RKO (cell line): ENCODE data around the gene UNC13C.
"Not testable (repeated sequence)": the region's sequence is repeated elsewhere in the genome, so short reads cannot be mapped to it uniquely, and the experiment has no call there.

ENCODE experiments used
- DNase-seq: peaks from one replicate; pipeline ENCODE4 v3.0.0-alpha.2; 2016; ENCODE audit warnings: low spot score

UNC13C gene

DNA sequence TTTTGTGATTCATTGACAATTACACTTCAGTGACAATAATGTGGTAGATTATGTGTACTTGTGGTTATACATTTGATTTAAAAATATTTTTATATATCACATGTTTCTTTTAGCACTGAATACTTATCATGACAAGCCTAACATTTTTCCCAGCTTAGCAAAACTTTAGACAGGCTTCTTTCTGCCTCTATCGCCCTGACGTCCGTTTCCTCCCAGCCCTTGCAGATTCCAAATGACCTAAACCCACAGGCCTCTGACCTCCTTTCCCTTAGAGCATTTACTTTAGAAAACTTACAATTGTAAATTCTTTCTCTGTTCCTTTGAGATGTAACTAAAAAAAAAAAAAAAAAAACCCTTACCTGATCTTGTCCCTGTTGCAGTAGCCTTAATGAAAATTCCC is 326.1 kb downstream of the UNC13C start:
- DNase-seq: no peak

DNA sequence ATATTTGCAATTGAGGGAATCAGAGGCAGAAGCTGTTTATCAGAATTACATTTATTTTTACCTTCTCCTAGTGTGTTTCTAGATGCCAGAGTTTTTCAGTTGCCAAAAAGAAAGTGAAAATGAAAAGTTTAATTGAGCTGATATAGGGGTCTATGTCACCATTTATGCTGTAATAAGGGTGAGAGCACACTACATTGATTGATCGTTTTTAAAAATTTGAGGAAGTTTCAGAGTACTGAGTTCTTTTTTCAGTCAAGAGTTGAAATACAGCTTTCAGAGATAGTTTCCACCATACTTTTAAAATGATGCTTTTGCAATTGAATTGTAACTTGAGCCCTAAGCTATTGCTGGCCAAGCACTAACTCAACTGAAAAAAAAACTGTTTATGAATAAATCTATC is 326.9 kb downstream of the UNC13C start:
- DNase-seq: no peak

DNA sequence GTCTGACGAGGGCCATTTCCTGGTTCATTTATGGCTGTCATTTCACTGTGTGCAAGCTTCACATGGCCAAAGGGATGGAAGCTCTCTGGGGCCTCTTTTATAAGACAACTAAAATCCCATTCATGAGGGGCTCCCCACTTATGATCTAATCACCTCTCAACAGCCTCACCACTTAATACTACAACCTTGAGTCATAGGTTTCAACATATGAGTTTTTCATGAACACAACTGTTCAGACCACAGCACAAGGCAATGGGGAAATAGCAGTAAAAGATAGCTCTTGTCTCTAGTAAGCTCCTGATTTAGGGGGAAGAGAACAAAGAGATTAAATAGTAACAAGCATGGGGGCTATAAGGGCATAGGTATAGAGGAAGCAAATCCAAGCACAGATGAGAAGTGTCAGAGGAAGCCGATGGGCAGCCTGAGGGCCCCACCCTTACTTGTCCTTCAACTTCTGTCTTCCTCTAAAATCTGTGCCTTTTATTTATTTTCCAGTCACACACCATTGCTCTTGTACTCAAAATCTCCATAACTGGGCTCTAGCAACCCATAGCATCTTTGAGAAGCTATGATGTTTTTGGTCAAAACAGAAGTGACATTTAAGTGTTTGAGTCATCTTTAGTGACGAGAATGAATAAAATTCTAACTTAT is 329.1 kb downstream of the UNC13C start:
- no peak for DNase-seq

DNA sequence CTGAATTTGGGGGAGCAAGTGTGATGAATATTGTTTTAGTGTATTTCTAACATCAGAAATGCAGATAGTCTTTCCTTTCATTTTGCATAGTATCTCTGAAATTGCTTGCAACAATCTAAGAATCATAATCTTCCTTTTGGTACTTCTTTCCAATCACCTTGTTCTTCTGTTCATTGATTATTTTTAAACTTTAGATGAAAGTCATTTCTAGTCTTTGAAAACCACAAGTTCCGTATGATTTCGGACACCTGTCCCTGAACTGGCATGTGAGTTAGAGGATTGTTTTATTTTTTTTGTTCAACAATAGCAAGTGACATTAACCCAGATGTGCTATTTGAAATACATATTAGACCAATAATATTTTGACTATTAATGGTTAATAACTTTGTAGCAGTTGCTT is 329.7 kb downstream of the UNC13C start:
- no peak for DNase-seq

DNA sequence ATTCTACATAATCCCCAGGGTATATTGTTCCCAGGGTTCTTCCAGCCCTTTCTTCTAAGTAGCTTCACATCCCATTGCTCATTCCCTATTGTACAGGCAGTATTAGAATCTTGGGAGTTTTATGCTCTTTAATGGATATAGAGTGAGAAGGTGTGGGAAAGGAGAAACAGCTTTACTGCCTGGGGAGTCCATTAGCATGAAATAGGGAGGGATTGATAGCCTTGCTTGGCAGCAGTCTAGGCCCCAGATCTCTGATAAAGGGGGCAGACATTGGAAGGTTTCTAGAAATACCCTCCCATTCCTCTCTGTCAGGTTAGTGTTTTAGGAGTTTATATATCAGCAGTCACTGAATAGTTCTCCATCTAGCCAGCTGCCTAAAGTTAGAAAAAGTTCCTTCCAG is 334.3 kb downstream of the UNC13C start:
- no peak for DNase-seq

DNA sequence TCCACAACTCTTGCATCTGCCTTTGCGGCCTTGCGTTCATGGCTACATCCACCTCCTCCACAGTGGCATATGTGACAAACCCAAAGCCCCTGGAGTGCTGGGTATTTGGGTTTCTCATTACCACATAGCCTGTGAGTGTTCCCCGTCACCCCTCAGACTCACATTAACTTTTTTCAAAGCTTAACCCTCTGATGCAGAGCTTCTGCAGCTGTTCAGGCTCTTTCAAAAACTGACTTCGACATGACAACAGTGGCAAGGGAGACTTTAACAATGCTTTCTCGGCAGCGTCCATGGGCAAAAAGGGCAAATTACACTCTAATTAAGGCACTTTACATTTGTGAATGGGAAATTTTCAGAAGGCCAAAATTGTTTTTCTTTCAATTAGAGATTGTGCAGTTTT is 343.2 kb downstream of the UNC13C start:
- no peak for DNase-seq

DNA sequence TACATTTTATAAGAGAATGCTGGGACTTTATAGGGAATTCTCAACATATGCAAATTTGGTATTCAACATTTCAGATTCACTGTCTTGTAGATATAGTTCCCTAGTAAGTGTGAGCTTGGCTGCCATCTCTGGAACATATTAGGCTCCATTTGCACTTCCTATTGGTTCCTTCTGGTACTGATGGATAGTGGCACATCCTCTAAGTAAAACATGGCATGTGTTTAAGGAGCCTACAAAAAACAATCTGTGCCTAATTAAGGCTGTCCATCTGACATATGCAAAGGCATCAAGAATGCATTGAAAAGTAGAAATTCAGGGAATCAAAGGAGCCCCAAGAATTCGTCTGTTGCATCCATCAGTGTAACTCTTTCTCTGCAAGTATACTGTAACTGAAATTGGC is 344.1 kb downstream of the UNC13C start:
- no peak for DNase-seq

DNA sequence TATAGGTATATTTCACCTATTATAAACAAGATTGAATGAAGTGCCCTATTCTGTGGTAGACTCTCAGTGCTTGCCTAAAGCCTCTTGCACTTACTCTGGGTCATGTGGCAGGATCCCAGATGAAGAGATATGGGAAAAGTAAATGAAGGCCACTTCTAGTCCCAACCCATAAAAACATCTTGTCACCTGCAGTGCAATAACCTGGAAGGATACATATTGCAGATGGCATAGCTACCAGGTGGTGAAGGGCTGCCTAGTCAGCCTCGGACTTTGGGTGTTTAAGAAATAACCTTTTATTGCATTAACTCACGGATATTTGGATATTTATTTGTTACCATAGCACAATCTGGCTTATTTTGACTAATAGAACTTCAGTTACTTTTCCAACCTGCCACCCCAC is 367.1 kb downstream of the UNC13C start:
- DNase-seq: no peak

DNA sequence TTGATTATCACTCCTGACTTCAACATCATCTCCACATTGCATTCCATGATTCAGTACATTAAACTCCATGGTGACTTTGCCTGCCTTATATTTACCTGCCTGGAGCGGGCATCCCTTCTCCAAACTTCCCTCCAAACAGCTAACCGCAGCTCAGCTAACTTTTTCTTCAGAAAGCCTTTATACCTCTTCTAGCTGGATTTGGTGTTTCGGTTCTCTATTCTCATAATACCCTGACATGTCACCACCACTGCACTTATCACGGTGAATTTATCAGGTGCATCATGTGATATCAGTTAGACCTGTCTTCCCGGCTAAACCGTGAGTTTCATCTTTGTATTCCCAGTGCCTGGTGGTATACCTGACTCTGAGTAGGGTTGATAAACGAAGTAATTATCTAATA is 367.6 kb downstream of the UNC13C start:
- no peak for DNase-seq

DNA sequence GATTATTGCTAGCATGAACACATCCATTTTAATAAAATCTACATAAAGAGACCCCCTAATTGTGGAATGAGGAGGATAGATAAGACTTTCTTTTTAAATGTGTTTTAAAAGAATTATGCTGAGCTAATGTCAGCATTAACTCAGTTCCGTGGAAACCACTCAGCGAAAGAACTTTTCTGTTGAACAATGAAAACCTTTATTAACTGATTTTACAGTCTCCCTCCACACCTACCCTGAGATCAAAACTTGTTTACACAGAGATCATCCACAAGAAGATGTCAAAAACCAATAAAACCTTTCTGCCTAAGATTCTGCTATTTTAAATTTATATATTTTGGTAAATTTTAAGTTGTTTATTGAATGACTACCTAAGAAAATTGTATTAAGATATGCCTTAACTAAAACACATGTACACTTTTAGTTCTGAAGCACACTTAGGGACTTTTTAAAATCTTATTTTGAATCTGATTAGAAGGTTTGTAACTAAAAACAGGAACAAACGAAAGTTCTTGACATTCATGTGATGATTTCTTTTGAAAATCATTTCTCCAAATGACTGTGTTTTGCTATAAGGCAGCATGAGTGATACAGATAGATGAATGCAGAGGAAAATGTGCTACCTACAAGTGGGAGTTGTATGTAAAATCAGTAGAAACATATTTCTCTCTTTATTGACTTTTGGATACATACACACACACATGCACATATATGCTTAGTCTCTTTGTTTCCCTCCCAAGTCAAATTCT is 369.0 kb downstream of the UNC13C start:
- DNase-seq: no peak

DNA sequence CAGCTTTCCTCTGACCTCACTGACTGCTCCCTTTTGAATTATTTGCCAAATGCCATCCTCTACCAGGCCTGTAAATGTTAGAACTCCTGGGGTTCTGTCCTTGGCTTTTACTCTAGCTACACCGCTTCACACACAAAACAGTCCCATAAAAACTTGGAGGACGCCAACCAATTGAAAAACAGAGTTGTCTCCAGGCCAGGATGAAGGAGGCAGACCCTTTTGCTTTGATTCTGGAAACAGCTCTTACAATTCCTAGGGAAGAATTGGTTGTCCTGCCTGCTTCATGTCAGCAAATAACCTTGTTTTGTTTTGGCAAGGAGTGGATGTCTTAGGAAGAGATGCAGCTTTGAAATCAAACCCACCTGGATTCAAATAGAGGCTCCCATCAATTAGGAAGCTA is 375.5 kb downstream of the UNC13C start:
- no peak for DNase-seq

DNA sequence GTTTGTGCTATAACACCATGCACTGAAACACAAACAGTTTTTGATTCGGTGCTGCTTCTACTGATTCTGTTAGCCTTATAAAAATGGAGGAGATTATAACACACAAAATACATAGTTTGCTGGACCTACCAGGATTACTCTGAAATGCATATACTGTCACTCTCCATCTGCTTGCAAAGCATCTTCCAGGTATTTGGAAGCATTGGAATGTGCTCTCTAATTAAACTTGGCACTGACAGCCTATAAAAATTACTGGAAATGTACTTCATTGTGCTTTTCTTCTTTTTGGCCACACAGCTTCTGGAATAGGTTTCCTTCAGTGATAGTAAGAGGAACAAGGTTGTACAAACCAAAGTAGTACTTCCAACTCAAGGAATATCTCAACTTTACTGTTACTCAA is 376.1 kb downstream of the UNC13C start:
- no peak for DNase-seq

DNA sequence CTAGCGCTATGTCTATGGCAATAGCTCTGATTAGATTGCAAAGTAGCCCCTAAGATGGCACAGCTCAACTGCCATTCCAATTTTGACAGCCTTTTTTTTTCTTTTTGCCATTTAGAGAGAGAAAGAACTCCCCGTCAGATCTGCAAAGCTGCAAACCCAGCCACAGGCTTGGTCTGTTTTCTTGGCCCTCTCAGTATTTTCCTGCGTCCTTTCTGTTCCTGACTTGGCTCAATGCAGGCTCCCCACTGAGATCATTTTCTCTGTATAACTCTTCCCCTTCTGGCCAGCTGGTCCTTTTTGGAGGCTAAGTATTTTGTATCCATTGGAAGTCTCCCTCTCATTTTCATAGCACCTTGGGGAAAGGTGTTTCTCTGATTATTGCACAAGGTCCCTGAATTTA is 386.7 kb downstream of the UNC13C start:
- DNase-seq: no peak

DNA sequence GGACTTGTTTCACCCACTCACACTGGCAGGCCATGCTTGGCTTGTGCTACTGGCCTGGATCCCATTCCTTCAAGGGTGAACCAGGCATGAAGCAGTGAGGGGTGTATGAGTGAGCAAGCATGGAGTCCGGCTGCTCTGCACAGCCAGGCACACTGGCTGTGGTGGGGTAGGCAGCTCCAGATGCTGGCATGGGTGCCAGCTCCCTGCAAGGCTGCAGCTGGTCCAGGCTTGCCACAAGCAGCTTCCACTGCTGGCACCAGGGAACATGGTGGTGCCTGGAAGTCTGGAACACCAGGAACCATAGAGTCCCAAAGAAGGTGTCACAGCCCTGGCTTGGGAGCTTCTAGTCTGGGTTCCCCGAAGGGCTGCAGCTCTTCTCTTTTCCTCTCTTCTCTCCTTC is 395.1 kb downstream of the UNC13C start:
- DNase-seq: no peak

DNA sequence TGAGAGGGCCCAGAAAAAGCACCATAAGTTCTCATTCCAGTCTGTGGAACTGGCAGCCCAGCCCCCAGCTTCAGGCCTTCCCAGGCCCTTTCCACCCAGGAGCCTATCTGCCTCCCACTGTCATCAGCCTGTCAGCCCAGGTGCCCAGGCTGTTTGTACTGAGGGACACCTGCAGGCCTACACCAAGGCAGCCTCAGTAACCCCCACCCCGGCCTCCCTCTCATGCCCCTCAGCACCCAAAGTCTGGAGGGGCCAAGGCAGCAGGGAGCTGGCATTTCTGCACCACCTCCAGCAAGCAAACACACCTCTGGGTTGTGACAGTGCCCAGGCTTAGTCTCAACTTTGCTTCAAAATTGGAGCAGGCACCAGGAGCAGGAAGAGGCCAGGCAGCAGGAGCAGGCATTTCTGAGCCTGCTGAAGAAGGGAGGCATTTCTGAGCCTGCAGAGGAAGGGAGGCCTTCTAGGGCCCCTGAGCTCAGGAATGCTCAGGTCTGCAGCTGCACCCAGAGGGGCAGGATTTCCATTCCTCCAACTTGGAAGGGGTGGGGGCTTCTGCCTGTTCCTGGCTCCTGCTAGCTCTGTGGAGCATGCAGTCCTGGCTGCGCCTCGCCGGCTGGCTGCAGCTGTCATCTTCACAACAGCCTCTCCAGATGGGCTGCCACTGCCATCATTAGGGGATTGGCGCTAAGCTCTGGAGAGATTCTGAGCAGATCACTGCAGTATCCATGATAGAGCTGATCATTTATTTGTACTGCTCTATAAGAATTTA is 396.1 kb downstream of the UNC13C start:
- DNase-seq: no peak

DNA sequence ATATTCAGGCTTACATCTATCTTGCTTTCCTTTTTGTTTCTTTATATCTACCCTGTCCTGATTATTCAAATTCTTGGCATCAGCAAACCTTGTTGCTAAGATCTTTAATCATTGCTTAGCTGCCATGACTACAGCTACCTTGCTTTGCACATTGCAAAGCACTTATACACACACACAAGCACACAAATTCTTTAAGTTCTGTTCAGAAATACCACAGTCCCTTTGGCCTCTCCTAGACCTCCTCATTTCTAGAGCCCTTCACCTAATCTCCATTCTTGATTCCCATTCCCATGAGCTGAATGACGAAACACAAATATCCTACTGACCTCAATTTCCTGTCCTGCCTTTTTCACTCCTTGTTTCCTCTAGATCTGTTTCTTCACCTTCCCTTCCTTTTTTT is 409.6 kb downstream of the UNC13C start:
- DNase-seq: no peak

DNA sequence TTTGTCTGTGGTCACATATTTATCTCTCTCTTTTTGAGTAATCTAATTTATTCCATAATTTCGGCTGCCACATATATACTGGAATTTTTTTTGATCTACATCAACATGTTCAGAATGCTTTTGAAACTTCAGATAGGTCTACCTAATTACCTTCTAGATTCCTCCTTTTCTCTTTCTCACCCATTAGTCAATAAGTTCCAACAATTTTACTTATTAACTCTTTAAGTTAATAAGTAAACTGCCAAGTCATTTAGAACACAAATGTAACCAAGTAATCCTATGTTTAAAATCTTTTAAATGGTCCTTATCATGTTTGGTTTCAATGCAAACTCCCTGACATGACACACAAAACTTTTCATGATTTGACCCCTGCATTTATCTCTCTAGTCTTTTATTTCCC is 410.5 kb downstream of the UNC13C start:
- no peak for DNase-seq

DNA sequence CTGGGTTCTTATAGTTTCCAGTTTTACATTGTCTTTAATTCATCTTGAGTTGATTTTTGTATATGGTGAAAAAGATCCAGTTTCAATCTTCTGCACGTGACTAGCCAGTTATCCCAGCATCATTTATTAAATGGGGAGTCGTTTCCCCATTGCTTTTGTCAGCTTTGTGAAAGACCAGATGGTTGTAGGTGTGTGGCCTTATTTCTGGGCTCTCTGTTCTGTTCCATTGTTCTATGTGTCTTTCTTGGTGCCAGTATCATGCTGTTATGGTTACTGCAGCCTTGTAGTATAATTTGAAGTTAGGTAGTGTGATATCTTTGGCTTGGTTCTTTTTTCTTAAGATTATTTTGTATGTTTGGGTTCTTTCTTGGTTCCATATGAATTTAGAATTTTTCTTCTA is 432.2 kb downstream of the UNC13C start:
- DNase-seq: no peak

DNA sequence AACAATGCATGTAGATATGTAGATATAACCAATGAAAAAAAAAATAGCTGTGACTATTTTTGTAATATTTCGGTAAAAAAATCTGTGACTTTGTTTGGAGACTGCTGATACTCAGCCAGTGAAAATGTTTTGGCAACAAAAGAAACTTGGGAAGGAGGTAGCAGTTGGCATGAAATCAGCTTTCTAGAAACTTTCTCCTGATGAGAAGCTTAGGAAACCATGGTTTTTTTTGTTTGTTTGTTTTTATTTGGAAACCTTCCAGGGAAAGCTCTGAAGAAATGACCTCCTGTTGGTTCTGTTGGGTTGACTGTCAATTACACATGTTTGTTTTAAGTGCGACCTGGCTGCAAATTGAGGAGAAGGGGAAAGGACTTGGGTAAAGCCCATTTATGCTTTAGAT is 445.9 kb downstream of the UNC13C start:
- no peak for DNase-seq

DNA sequence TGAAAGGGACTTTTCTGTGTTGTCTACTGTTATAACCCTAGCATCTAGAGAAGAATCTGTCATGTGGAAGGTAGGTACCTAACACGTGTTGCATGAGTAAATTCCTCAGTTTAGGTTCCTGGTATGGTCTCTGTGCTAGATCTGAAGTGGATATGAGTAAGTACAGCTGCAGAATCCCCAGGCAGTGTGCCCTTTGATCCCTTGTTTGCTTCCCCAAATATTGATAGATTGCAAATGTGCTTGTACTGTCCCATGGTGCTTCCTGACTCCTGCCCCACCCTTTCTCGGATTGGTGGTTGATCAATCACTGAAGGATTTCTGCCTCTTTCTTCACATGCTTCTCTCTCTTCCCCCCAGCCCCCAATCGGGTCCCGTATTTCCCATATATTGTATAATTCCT is 450.4 kb downstream of the UNC13C start:
- DNase-seq: no peak

DNA sequence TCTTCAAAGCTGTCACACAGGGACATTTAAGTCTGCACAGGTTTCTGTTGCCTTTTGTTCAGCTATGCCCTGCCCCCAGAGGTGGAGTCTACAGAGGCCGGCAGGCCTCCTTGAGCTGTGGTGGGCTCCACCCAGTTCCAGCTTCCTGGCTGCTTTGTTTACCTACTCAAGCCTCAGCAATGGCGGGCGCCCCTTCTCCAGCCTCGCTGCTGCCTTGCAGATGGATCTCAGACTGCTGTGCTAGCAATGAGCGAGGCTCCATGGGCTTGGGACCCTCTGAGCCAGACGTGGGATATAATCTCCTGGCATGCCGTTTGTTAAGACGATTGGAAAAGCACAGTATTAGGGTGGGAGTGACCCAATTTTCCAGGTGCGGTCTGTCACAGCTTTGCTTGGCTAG is 472.0 kb downstream of the UNC13C start:
- DNase-seq: not testable (repeated sequence)

DNA sequence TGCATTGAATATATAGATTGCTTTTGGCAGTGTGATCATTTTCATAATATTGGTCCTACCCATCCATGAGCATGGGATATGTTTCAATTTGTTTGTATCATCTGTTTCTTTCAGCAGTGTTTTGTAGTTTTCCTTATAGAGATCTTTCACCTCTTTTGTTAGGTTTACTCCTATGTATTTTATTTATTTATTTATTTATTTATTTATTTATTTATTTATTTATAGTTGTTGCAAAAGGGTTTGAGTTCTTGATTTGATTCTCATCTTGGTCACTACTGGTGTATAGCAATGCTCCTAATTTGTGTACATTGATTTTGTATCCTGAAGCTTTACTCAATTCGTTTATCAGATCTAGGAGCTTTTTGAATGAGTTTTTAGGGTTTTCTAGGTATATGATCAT is 478.2 kb downstream of the UNC13C start:
- DNase-seq: no peak

DNA sequence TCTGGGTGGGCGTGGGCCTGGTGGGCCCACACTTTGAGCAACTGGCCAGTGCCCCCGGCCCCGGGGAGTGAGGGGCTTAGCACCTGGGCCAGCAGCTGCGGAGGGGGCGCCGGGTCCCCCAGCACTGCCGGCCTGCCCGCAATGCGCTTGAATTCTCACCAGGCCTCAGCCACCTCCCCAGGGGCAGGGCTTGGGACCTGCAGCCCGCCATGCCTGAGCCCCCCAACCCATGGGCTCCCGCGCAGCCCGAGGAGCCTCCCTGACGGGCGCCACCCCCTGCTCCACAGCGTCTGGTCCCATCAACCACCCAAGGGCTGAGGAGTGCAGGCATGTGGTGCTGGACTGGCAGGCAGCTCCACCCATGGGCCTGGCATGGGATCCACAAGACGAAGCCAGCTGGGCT is 484.3 kb downstream of the UNC13C start:
- DNase-seq: no peak
